GM12864 (cell line): ENCODE data around the gene TMEM131.

Source experiments
- DNase-seq: peaks from one replicate; pipeline ENCODE4 v3.0.0-alpha.2; 2011; ENCODE audit warnings: low read depth
- H3K4me3 ChIP-seq: 2 replicates; pipeline ENCODE4 v1.5.1; 2011; ENCODE audit warnings: mild to moderate bottlenecking, low read depth, low read length, control low read depth
- TF ChIP-seq, protein P1 (sequence below): IDR thresholded peaks from 2 replicates; pipeline ENCODE4 v1.5.1; 2011; ENCODE audit warnings: low read depth, mild to moderate bottlenecking, moderate library complexity, low read length, control low read depth, inconsistent platforms; ENCODE audit errors: missing control alignments

The TMEM131 gene

DNA sequence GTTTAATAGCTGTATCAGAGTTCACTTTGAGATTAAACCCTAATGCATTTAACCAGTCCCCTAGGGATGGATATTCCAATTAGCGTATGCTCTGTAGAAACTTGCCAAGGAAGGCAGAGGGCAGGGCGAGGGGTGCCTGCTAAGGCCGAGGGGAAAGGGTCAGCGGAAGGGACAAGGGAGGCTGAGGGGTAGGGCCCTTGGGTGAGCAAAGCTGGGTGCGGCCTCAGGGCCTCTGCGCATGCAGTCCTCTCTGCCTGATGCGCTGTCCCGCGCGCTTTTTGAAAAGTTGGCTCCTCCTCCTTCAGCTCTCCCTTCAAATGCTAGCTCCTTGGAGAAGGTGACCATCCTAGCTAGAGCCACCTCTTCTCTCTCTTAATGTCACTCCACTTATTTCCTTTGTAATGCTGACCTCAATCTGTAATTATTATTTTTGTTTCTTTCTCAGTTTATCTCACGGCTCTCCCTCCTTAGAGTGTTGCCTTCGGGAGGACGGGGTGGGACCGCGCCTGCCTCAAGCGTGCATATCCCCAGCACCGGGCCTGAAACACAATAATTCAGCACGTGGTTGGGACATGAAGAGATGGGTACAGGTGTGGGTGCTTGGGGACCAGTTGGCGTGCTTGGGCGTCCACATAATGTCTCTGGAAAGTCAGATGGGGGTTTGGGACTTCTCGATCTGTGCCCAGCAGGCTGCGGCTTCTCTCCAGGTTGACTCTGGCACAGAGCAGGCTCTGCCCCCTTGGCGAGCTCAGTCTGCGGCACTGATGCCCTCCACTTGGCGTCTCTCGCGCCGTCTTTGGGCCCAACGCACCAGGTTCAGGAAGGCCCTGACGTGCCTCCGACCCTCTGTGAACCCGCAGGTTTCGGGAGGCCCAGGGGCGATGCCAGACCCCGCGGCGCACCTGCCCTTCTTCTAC lies 272.3 kb downstream of the TMEM131 start:
- no peak overlapping the region for H3K4me3 ChIP-seq
- TF ChIP-seq, protein P1, sequence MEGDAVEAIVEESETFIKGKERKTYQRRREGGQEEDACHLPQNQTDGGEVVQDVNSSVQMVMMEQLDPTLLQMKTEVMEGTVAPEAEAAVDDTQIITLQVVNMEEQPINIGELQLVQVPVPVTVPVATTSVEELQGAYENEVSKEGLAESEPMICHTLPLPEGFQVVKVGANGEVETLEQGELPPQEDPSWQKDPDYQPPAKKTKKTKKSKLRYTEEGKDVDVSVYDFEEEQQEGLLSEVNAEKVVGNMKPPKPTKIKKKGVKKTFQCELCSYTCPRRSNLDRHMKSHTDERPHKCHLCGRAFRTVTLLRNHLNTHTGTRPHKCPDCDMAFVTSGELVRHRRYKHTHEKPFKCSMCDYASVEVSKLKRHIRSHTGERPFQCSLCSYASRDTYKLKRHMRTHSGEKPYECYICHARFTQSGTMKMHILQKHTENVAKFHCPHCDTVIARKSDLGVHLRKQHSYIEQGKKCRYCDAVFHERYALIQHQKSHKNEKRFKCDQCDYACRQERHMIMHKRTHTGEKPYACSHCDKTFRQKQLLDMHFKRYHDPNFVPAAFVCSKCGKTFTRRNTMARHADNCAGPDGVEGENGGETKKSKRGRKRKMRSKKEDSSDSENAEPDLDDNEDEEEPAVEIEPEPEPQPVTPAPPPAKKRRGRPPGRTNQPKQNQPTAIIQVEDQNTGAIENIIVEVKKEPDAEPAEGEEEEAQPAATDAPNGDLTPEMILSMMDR = no peak
- no peak for DNase-seq

DNA sequence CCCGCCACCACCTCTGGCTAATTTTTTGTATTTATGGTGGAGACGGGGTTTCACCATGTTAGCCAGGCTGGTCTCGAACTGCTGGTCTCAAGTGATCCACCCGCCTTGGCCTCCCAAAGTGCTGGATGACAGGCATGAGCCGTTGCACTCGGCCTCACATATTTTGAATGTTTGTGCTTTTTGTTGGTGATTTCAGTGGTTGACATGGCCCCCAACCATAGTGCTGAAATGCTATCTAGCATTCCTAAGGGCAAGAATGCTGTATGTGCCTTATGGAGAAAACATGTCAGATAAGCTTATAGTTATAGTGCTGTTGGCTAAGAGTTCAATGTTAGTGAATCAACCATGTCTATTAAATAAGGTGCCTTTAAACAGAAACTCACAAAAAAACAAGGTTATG lies 273.5 kb downstream of the TMEM131 start:
- no peak for DNase-seq
- TF ChIP-seq, protein P1 = no peak
- H3K4me3 ChIP-seq = no peak overlapping the region

DNA sequence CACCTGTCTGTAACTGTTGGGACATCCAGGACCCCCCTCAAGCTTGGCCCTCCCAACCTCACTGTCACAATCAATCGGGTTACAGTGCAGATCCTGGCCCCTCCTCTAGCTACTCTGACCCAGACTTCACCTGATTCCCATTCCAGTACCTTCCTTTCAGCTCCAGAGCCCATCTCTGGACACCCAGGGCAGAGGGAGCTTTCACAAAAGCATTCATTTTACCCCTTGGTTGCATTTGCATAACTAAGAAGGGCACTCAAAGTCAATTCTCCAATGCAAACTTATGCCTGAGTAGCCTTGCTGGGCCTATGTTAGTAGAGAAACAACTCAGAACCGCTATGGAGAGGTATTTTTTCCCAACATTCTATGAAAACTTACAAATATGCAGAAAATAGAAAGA lies 275.0 kb downstream of the TMEM131 start:
- TF ChIP-seq, protein P1 = no peak
- no peak for DNase-seq
- no peak overlapping the region for H3K4me3 ChIP-seq

DNA sequence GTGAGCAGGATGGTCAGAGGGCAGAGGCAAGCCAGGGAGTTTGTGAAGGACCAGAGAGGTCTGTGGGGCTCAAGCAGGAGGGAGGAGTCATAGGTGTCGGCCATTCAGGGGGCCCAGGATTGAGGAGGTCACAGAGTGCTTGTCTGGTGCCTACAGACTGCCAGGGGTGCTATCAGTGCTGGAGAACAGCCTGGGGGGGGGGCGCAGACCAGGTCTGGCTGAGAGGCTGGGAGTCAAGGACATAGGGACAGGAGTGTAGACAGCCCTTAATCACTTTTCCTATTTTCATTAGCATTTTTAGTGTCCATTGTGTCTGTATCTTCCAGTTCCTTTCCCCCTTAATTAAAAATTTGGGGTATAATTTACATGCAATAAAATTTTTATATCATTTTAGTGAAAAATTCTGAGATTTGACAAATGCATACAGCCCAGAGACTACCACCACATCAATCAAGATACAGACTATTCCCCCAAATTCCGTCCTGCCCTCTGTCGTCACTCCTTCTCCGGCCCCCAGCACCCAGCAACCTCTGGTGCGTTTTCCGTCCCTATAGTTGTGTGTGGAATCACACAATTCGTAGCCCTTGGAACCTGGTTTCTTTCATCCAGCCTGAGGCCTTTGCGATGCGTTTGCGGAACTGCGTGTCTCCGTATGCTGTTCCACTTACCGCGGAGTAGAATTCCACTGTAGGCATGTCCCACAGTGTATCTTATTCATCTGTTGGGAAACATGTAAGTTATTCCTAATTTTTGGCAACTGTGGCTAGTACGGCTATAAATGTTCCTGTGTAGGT lies 276.2 kb downstream of the TMEM131 start:
- H3K4me3 ChIP-seq = no peak overlapping the region
- TF ChIP-seq, protein P1 = no peak
- DNase-seq = no peak

- H3K4me3 ChIP-seq = no peak overlapping the region
- TF ChIP-seq, protein P1 = no peak
- DNase-seq = no peak
Measured at GRCh38 chr2:97718942-97719341, 276.8 kb downstream of the TMEM131 start.

GRCh38 chr2:97718051-97718882 lies 277.5 kb downstream of the TMEM131 start:
- TF ChIP-seq, protein P1 = no peak
- no peak for DNase-seq
- no peak overlapping the region for H3K4me3 ChIP-seq
